ENCODE data around the gene PEPD.

PEPD gene

GRCh38 chr19:33407140-33407551 lies 114.4 kb downstream of the PEPD start:
- WGBS (ENCODE audit: insufficient coverage) = 85% methylated on average over 4 of the region's 9 CpGs
- H3K27me3 ChIP-seq (replicated peaks in 2 of 5; ENCODE audit: control insufficient read depth in 4 of 5, insufficient read depth in 5 of 5, low read length in 4 of 5) = no peaks in the 10 kb centered on the region
- H3K9me3 ChIP-seq (ENCODE audit: control extremely low read depth in 1 of 5, control insufficient read depth in 4 of 5, insufficient read depth in 2 of 5, low read depth in 1 of 5, low read length in 4 of 5) = no peaks in the 10 kb centered on the region
- H3K36me3 ChIP-seq (ENCODE audit: control insufficient read depth in 4 of 4, insufficient read depth in 4 of 4, low read length in 3 of 4) = peaks cover 0 to 7% (median 0%) of the 10 kb centered on the region in 4 experiments
- CTCF ChIA-PET = interaction anchor here (0.6 to 16.5 kb wide), 12 partner anchors 9 to 364 kb away, joined by 3 to 278 read pairs (median 4); no protein-coding TSS in a partner anchor
- no peak for DNase-seq
- POLR2A ChIA-PET = interaction anchor here (0.6 to 1.0 kb wide), 2 partner anchors 33 to 105 kb away, joined by 3 read pairs; partner anchors contain the start of gene CEBPA
- H3K4me3 ChIP-seq (ENCODE audit: control insufficient read depth in 1 of 7, extremely low read depth in 1 of 7, insufficient read depth in 4 of 7, low read depth in 2 of 7, low read length in 6 of 7) = no peak overlapping the region
- H3K4me1 ChIP-seq (ENCODE audit: control extremely low read depth in 1 of 4, control insufficient read depth in 4 of 4, insufficient read depth in 4 of 4, low read length in 3 of 4) = peaks cover 0 to 7% (median 3%) of the 10 kb centered on the region in 4 experiments
- H3K27ac ChIP-seq (ENCODE audit: insufficient read depth in 1 of 2, low read depth in 1 of 2, low read length in 2 of 2, poor library complexity in 1 of 2, severe bottlenecking in 2 of 2) = no peak overlapping the region

- ChIA-PET POLR2A (interaction anchor here (0.6 to 1.0 kb wide), 2 partner anchors 32 to 104 kb away, joined by 3 read pairs; partner anchors contain the start of gene CEBPA), CTCF (interaction anchor here (0.6 to 16.5 kb wide), 16 partner anchors 10 to 407 kb away, joined by 3 to 278 read pairs (median 4); partner anchors contain the start of gene CEBPA)
- no peaks in the 10 kb centered on the region for H3K9me3 ChIP-seq (ENCODE audit: control extremely low read depth in 1 of 5, control insufficient read depth in 4 of 5, insufficient read depth in 2 of 5, low read depth in 1 of 5, low read length in 4 of 5)
- H3K4me1 ChIP-seq (ENCODE audit: control extremely low read depth in 1 of 4, control insufficient read depth in 4 of 4, insufficient read depth in 4 of 4, low read length in 3 of 4) = peaks cover 0 to 7% (median 3%) of the 10 kb centered on the region in 4 experiments
- H3K4me3 ChIP-seq (ENCODE audit: control insufficient read depth in 1 of 7, extremely low read depth in 1 of 7, insufficient read depth in 4 of 7, low read depth in 2 of 7, low read length in 6 of 7) = no peak overlapping the region
- peaks cover 0 to 7% (median 0%) of the 10 kb centered on the region in 4 experiments for H3K36me3 ChIP-seq (ENCODE audit: control insufficient read depth in 4 of 4, insufficient read depth in 4 of 4, low read length in 3 of 4)
- DNase-seq = peak; percentile 48 to 69 (median 60)
- whole genome bisulfite sequencing (ENCODE audit: insufficient coverage) = 77% methylated on average over 6 of the region's 13 CpGs
- H3K27ac ChIP-seq (ENCODE audit: insufficient read depth in 1 of 2, low read depth in 1 of 2, low read length in 2 of 2, poor library complexity in 1 of 2, severe bottlenecking in 2 of 2) = no peak overlapping the region
- no peaks in the 10 kb centered on the region for H3K27me3 ChIP-seq (replicated peaks in 2 of 5; ENCODE audit: control insufficient read depth in 4 of 5, insufficient read depth in 5 of 5, low read length in 4 of 5)
These were observed 115.0 kb downstream of the PEPD start for GRCh38 chr19:33406521-33407139.

DNA sequence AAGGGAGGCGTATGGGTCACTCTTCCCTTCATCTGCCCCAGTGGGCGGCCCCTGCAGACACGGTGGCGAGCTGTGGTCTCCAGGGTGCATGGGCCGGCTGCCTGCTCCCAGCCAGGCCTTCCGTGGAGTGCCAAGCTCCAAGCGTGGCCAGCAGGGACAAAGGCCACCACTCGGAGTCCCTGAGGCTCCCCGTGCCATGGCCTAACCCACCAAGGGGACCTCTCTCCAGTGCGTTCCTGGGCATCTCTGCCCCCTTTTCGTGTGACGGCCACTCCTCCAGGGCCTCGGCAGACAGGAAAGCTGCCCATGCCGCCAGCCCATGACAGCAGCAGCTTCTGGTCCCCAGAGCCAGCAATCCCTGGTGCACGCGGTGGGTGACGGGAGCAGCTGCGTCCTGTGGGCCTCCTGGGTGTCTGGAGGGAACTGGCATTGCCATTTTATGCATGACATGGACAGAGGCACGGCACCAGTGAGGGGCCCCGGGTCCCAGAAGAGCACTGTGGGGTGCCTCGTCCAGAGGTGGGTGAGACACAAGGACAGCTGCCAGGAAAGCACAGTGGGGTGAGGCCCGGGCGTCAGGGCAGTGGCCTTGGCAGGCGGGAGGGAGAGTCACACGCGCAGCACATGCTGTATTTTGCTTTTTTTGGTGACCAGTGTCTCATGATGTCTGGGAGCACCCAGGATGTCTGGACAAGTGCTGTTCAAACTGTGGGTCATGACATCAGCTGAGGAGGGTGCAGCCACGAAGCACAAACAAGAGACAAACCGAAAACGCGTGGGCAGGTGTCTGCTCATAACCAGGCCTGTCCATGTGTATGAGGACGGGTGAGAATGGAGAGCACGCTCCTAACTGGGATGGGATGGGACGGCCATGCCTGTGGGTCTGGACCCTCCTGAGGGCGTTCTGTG lies 115.8 kb downstream of the PEPD start:
- Histone ChIP-seq H3K27ac (ENCODE audit: insufficient read depth in 1 of 2, low read depth in 1 of 2, low read length in 2 of 2, poor library complexity in 1 of 2, severe bottlenecking in 2 of 2) (no peak overlapping the region), H3K9me3 (ENCODE audit: control extremely low read depth in 1 of 5, control insufficient read depth in 4 of 5, insufficient read depth in 2 of 5, low read depth in 1 of 5, low read length in 4 of 5) (no peaks in the 10 kb centered on the region), H3K4me1 (ENCODE audit: control extremely low read depth in 1 of 4, control insufficient read depth in 4 of 4, insufficient read depth in 4 of 4, low read length in 3 of 4) (peaks cover 0 to 7% (median 3%) of the 10 kb centered on the region in 4 experiments), H3K4me3 (ENCODE audit: control insufficient read depth in 1 of 7, extremely low read depth in 1 of 7, insufficient read depth in 4 of 7, low read depth in 2 of 7, low read length in 6 of 7) (no peak overlapping the region), H3K27me3 (replicated peaks in 2 of 5; ENCODE audit: control insufficient read depth in 4 of 5, insufficient read depth in 5 of 5, low read length in 4 of 5) (no peaks in the 10 kb centered on the region), H3K36me3 (ENCODE audit: control insufficient read depth in 4 of 4, insufficient read depth in 4 of 4, low read length in 3 of 4) (peaks cover 0 to 4% (median 0%) of the 10 kb centered on the region in 4 experiments)
- no peak for DNase-seq
- WGBS (ENCODE audit: insufficient coverage) = 96% methylated on average over 31 of the region's 34 CpGs
- CTCF ChIA-PET = interaction anchor here (0.9 to 16.5 kb wide), 17 partner anchors 9 to 407 kb away, joined by 3 to 278 read pairs (median 4); partner anchors contain the start of gene CEBPA
- POLR2A ChIA-PET = no interaction called here

GRCh38 chr19:33405254-33405552 lies 116.4 kb downstream of the PEPD start:
- no peaks in the 10 kb centered on the region for H3K9me3 ChIP-seq (ENCODE audit: control extremely low read depth in 1 of 5, control insufficient read depth in 4 of 5, insufficient read depth in 2 of 5, low read depth in 1 of 5, low read length in 4 of 5)
- over 99% methylated on average over 8 of the region's 8 CpGs for WGBS (ENCODE audit: insufficient coverage)
- no peak overlapping the region for H3K4me3 ChIP-seq (ENCODE audit: control insufficient read depth in 1 of 7, extremely low read depth in 1 of 7, insufficient read depth in 4 of 7, low read depth in 2 of 7, low read length in 6 of 7)
- ChIA-PET POLR2A (no interaction called here), CTCF (interaction anchor here (0.9 to 16.5 kb wide), 6 partner anchors 9 to 165 kb away, joined by 3 to 278 read pairs (median 4); no protein-coding TSS in a partner anchor)
- no peak overlapping the region for H3K27ac ChIP-seq (ENCODE audit: insufficient read depth in 1 of 2, low read depth in 1 of 2, low read length in 2 of 2, poor library complexity in 1 of 2, severe bottlenecking in 2 of 2)
- no peaks in the 10 kb centered on the region for H3K27me3 ChIP-seq (replicated peaks in 2 of 5; ENCODE audit: control insufficient read depth in 4 of 5, insufficient read depth in 5 of 5, low read length in 4 of 5)
- no peak for DNase-seq
- H3K4me1 ChIP-seq (ENCODE audit: control extremely low read depth in 1 of 4, control insufficient read depth in 4 of 4, insufficient read depth in 4 of 4, low read length in 3 of 4) = peaks cover 0 to 7% (median 3%) of the 10 kb centered on the region in 4 experiments
- H3K36me3 ChIP-seq (ENCODE audit: control insufficient read depth in 4 of 4, insufficient read depth in 4 of 4, low read length in 3 of 4) = no peaks in the 10 kb centered on the region

DNA sequence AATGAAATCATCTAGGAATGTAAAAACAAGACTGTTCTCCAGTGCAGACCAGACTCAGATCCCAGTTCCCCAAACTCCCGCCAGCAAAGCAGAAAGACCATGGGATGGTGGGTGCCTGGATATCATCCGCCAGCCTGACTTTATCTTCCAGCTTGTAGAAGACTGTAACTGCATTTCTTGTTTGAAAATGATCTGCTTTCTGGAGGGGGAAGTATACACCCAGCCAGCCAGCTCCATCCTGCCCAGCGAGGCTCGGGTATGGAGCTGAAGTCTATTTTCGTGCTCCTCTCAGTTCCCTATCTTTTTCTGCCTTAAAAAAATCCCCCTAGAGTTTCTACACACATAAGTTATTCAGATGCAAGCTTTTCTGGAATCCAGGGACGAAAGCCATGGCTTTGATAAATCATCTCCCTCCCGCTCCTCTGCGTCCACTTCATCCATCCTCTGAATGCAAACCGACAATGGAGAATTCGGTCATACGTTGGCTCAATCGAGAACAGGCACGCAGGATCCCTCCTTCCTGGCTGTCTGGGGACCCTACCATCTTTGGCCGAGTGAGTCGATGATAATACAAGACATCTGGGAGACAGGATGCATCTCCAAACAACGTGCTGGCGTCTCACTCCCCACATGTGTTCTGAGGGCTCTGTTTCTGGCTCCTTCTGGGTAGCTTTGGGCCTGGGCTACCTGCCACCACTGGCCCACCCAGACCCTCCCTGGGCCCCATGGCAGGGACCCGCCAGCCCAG lies 116.9 kb downstream of the PEPD start:
- H3K9me3 ChIP-seq (ENCODE audit: control extremely low read depth in 1 of 5, control insufficient read depth in 4 of 5, insufficient read depth in 2 of 5, low read depth in 1 of 5, low read length in 4 of 5) = no peaks in the 10 kb centered on the region
- WGBS (ENCODE audit: insufficient coverage) = 94% methylated on average over 17 of the region's 18 CpGs
- POLR2A ChIA-PET = no interaction called here

DNA sequence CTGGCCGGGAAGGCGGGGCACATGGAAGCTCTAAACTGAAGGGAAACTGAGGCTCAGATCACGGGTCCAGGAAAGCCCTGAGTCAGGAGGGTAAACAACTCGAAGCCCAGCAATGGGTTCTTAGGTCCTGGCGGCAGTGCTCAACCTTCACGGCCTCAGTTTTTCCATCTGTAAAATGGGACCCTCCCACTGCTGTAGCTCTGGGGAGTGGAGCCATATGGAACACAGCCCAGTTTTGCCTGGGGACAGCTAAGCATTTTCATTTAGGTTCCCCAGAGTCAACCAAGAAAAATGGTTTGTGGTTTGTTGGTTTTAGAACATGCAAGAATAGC lies 117.7 kb downstream of the PEPD start:
- no peaks in the 10 kb centered on the region for H3K9me3 ChIP-seq (ENCODE audit: control extremely low read depth in 1 of 5, control insufficient read depth in 4 of 5, insufficient read depth in 2 of 5, low read depth in 1 of 5, low read length in 4 of 5)
- no peak overlapping the region for H3K27ac ChIP-seq (ENCODE audit: insufficient read depth in 1 of 2, low read depth in 1 of 2, low read length in 2 of 2, poor library complexity in 1 of 2, severe bottlenecking in 2 of 2)
- WGBS (ENCODE audit: insufficient coverage) = 98% methylated on average over 6 of the region's 6 CpGs
- ChIA-PET CTCF (interaction anchor here (1.0 to 16.5 kb wide), 5 partner anchors 7 to 164 kb away, joined by 3 to 278 read pairs (median 5); no protein-coding TSS in a partner anchor), POLR2A (no interaction called here)
- H3K4me1 ChIP-seq (ENCODE audit: control extremely low read depth in 1 of 4, control insufficient read depth in 4 of 4, insufficient read depth in 4 of 4, low read length in 3 of 4) = peaks cover 0 to 7% (median 3%) of the 10 kb centered on the region in 4 experiments
- no peak overlapping the region for H3K4me3 ChIP-seq (ENCODE audit: control insufficient read depth in 1 of 7, extremely low read depth in 1 of 7, insufficient read depth in 4 of 7, low read depth in 2 of 7, low read length in 6 of 7)
- no peaks in the 10 kb centered on the region for H3K36me3 ChIP-seq (ENCODE audit: control insufficient read depth in 4 of 4, insufficient read depth in 4 of 4, low read length in 3 of 4)
- DNase-seq = no peak
- no peaks in the 10 kb centered on the region for H3K27me3 ChIP-seq (replicated peaks in 2 of 5; ENCODE audit: control insufficient read depth in 4 of 5, insufficient read depth in 5 of 5, low read length in 4 of 5)

More for the DNA sequence above, 116.9 kb downstream of the PEPD start:
- Histone ChIP-seq H3K27me3 (replicated peaks in 2 of 5; ENCODE audit: control insufficient read depth in 4 of 5, insufficient read depth in 5 of 5, low read length in 4 of 5) (no peaks in the 10 kb centered on the region), H3K36me3 (ENCODE audit: control insufficient read depth in 4 of 4, insufficient read depth in 4 of 4, low read length in 3 of 4) (no peaks in the 10 kb centered on the region), H3K27ac (ENCODE audit: insufficient read depth in 1 of 2, low read depth in 1 of 2, low read length in 2 of 2, poor library complexity in 1 of 2, severe bottlenecking in 2 of 2) (no peak overlapping the region), H3K4me3 (ENCODE audit: control insufficient read depth in 1 of 7, extremely low read depth in 1 of 7, insufficient read depth in 4 of 7, low read depth in 2 of 7, low read length in 6 of 7) (no peak overlapping the region), H3K4me1 (ENCODE audit: control extremely low read depth in 1 of 4, control insufficient read depth in 4 of 4, insufficient read depth in 4 of 4, low read length in 3 of 4) (peaks cover 0 to 7% (median 3%) of the 10 kb centered on the region in 4 experiments)
- CTCF ChIA-PET = interaction anchor here (0.9 to 16.5 kb wide), 8 partner anchors 8 to 164 kb away, joined by 3 to 278 read pairs (median 4); no protein-coding TSS in a partner anchor
- DNase-seq = no peak

All from common myeloid progenitor, CD34-positive (primary cell).